Stimulated activated CD8-positive, alpha-beta memory T cell treated with anti-CD3 and anti-CD28 coated beads, Interleukin-4, amount 100 ng/mL, for 1 hour (primary cell): ENCODE data around the gene HSPA1B.
"Not testable (repeated sequence)": the region's sequence is repeated elsewhere in the genome, so short reads cannot be mapped to it uniquely, and the experiment has no call there.

Experiments
- DNase-seq, 2 donors: peaks; one replicate each; pipeline ENCODE4 v3.0.0-alpha.2; 2020; ENCODE audit warnings: low read depth in 2 of 2, low spot score in 1 of 2

HSPA1B gene

DNA sequence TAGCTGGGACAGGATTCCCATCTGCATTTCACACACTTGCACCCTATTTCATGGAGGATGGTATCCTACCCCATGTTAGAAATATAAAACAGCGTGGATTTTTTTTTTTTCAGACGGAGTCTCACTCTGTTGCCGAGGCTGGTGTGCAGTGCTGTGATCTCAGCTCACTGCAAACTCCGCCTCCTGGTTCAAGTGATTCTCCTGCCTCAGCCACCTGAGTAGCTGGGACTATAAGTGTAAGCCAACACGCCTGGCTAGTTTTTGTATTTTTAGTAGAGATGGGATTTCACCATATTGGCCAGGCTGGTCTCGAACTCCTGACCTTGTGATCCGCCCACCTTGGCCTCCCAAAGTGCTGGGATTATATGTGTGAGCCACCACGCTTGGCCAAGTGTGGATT is 30.2 kb downstream of the HSPA1B start:
- not testable (repeated sequence) for DNase-seq

GRCh38 chr6:31858707-31859106 is 31.2 kb downstream of the HSPA1B start:
- DNase-seq = no peak

GRCh38 chr6:31859923-31860322 is 32.4 kb downstream of the HSPA1B start:
- DNase-seq = no peak

DNA sequence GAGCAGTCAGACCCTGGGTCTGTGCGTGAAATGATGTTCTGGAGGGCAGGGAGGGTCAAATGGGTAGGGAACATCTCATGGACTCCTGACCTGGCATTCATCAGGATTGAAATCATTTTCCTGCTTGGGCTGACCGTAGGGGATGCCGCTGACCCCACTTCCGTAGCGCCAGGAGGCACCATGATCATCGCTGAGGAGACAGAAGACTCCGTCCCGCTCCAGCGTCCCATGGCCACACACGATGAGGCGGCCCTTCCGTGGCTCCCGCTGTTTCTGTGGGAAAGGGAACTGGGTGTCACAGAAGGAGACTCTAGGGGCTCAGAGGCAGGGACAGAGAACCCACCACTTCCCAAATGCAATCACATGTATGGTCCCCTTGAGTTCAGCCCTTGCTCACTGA is 32.8 kb downstream of the HSPA1B start:
- DNase-seq = no peak

DNA sequence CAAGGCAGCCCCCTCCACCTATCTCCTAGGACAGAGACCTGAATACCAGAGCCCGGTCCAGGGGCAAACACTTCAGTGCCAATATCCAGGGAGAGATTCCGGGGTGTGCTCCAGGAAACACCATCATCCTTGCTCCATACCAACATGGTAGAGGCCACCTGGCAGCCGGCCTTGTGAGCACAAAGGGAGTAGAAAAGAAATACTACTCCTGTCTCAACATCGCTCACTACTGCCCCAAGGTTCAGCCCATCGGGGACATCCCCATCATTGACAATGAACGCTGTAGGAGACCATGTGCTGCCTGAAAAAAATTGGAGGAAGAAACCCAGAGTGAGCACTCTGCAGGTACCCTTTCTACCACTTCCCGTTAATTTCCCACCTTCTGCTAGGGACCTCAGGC is 33.6 kb downstream of the HSPA1B start:
- DNase-seq = no peak

GRCh38 chr6:31861919-31862343 is 34.4 kb downstream of the HSPA1B start:
- no peak for DNase-seq

GRCh38 chr6:31862344-31863235 is 35.1 kb downstream of the HSPA1B start, which contains the start of gene NEU1:
TSS of gene NEU1 (minus strand) at chr6:31862821. CDS start at chr6:31862776, 45 bp downstream.
- peak; percentile 90 to 99 for DNase-seq

- DNase-seq = not testable (repeated sequence)
Observed at GRCh38 chr6:31864123-31864562, 36.6 kb downstream of the HSPA1B start.

DNA sequence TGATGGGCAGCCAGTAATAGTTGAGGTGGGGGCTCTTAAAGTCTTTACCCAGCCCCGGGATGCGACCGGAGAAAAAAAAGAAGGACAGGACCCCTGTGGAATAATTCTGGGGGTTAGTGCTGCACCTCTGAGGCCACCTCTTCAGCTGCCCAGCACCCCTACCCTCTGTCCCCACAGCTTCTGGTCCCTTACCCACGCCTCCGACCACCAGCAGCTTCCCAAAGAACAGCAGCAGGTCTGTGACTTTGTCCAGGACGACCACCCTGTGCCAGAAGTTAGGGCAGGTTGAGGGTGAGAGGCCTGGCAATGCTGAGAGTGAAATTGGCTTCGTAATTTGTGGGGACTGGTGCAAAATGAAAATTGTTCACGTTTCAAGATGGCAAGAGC is 37.3 kb downstream of the HSPA1B start:
- no peak for DNase-seq

DNA sequence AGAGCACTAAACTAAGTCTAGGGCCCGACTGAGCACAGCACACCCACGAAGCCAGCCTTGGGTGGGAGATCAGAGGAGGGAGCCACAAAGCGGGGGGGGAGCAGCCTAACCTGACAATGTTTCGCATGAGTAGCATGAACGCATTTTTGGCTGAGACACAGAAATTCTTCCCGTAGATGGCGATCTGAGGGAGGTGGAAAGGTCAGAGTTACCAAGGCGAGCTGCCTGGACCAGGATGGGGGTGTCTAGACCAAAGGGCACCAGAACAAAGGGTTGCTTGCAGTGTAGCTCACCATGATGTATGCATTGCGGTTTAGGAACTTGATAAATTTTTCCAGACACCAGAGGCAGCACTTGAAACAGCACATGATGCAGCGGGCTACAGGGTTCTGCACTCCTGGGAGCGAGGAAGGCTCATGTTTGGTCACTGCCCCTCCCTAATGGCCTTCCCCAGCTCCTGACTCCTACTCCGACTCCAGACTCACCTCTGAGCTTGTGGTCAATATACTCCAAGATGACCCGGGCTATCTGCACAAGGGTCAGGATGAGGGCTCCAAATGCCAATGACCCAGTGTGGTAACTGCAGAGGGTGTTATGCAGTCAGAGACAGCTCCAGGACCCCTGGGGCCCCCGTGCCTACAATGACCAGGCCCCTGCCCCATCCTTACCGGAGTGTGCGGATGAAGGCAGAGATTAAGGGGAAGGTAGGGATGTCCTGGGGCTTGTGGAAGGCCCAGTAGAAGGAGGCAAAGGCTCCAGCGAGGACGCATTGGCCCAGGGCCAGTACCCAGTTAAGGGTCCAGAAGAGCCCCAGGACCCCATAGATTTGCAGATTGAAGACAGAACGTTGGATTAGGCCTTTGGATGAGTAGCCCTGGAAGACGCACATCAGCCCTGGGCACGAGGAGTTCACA is 37.9 kb downstream of the HSPA1B start:
- DNase-seq = no peak

DNA sequence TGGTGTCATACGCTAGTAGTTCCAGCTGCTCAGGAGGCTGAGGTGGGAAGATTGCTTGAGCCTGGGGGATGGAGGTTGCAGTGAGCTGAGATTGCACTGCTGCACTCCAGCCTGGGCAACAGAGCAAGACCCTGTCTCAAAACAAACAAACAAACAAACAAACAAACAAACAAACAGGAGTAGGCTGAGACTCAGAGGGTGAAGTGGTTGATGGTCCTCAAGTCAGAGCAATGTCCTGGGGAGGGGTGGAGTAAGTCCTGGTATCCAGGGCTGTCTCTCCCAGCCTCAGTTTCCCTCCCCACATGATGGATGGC is 41.1 kb downstream of the HSPA1B start:
- DNase-seq = not testable (repeated sequence)

- DNase-seq = no peak
Observed at GRCh38 chr6:31869343-31869742, 41.8 kb downstream of the HSPA1B start.

GRCh38 chr6:31870385-31870921 is 42.9 kb downstream of the HSPA1B start:
- no peak for DNase-seq

- no peak for DNase-seq
Observed at GRCh38 chr6:31871046-31871659, 43.6 kb downstream of the HSPA1B start.

GRCh38 chr6:31874084-31874670 is 46.6 kb downstream of the HSPA1B start:
- DNase-seq = no peak

GRCh38 chr6:31874836-31875572 is 47.5 kb downstream of the HSPA1B start:
- no peak for DNase-seq

DNA sequence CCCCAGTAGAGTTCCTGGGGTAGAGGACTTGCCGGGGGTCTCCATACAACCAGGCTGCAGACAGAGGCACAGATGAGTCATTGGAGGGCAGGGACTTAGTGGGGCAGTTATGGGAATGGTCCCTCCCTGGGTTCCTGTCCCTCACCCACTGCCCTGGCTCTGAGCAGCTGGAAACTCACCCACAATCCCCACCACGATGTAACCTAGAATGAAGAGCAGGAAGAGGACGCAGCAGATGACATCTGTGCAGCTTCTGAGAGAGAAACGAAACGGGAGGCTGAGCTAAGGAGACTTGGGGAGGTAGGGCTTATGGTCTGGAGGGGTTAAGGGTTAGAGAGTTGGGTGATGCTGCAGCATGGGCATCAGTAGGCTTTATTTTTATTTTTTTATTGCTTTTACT is 48.3 kb downstream of the HSPA1B start:
- DNase-seq = no peak

DNA sequence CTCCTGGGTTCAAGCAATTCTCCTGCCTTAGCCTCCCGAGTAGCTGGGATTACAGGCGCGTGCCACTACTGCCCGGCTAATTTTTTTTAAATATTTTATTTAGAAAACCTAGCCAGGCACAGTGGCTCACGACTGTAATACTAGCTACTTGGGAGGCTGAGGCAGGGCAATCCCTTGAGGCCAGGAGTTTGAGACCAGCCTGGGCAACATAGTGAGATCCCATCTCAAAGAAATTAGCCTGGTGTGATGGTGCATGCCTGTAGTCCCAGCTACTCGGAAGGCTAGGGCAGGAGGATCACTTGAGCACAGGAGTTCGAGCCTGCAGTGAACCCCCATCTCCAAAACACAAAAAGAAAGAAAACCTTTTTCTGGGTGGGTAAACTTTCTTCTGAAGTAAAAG is 48.8 kb downstream of the HSPA1B start:
- DNase-seq = no peak

DNA sequence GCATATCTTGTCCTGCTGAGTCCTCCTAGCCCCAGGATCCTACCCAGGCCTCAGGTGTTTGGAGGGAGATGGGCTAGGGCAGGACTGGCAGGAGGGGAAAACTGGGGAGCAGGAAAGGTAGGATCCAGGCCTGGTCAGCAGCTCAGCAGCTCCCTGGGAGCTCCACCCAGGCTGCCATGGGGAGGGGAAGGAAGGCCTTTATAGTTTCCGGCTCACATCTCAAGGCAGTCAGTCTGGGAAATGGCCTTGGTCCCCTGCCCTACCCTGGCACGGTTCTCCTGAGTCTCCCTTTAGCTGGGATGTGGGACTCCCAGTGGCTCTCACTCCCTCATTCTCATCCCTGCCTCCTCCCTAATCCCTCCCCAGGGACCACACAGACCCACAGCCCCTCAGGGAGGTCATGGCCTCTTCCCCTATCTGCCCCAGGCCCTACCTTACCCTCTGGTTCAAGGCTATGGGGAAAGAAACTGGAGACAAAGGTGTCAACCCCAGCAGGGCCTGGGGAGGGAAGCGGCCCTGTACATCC is 49.6 kb downstream of the HSPA1B start:
- no peak for DNase-seq

GRCh38 chr6:31877651-31878161 is 50.2 kb downstream of the HSPA1B start:
- DNase-seq = no peak
